ENCODE data around the gene MNS1.

DNA sequence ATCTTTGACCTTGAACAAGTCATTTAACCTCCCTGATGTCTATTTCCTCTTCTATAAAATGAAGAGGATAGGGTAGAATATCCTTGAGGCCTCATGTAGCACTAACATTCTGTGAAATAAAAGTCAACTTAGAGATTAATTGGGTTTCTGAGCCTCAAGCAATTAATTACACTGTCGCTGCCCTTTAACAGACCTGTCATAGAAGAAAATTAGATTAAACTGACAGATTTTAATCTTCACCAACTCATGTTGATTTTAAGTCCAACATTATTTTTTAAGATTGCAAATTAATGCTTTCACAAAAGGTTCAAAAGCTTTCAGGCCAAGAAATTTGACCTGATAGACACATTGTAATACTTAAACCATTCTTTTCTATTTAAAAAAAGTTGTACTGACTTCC lies 8.1 kb upstream of the MNS1 start:
- TF ChIP-seq EZH2phosphoT487 (IDR thresholded peaks at IDR 0.05; ENCODE audit: borderline replicate concordance, low read length), result no peak
- TF ChIP-seq, protein P1, sequence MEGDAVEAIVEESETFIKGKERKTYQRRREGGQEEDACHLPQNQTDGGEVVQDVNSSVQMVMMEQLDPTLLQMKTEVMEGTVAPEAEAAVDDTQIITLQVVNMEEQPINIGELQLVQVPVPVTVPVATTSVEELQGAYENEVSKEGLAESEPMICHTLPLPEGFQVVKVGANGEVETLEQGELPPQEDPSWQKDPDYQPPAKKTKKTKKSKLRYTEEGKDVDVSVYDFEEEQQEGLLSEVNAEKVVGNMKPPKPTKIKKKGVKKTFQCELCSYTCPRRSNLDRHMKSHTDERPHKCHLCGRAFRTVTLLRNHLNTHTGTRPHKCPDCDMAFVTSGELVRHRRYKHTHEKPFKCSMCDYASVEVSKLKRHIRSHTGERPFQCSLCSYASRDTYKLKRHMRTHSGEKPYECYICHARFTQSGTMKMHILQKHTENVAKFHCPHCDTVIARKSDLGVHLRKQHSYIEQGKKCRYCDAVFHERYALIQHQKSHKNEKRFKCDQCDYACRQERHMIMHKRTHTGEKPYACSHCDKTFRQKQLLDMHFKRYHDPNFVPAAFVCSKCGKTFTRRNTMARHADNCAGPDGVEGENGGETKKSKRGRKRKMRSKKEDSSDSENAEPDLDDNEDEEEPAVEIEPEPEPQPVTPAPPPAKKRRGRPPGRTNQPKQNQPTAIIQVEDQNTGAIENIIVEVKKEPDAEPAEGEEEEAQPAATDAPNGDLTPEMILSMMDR (conservative IDR thresholded peaks at IDR 0.05; ENCODE audit: low read depth, low read length), result no peak
- no peak for TF ChIP-seq EZH2 (IDR thresholded peaks at IDR 0.05; ENCODE audit: low read length, unreplicated experiment)

Data from PC-3 (cell line).